ENCODE results near the gene PSG1. TPM values are rescaled to one million over a fixed set of nuclear protein-coding genes. Genes with fewer than 3 reads are reported as not detected.
"Not testable (repeated sequence)": the region's sequence is repeated elsewhere in the genome, so short reads cannot be mapped to it uniquely, and the experiment has no call there.

The PSG1 gene
- total and polyA plus RNA-seq, 2 of the 13 experiments (the other 11 are each of a cell fraction or from before 2014, with no cell fraction given) = not detected

- ATAC-seq; H2AFZ ChIP-seq (ENCODE audit: low read length); in situ Hi-C loops (cut with HindIII; ENCODE audit: extremely low pct_ligation_motif_present, low pct_unique_long_range_greater_than_20kb); H3K79me2 ChIP-seq (ENCODE audit: insufficient read depth, low read length); H3K4me2 ChIP-seq (ENCODE audit: low read depth, low read length); H3K27me3 ChIP-seq (ENCODE audit: control insufficient read depth in 1 of 2, insufficient read depth in 2 of 2, low read length in 2 of 2); intact Hi-C loops (cut with micrococcal nuclease; ENCODE audit: unreplicated experiment); H3K9me3 ChIP-seq (ENCODE audit: low read length); POLR2A ChIA-PET; H4K20me1 ChIP-seq (ENCODE audit: insufficient read depth, low read length); H3K9ac ChIP-seq (ENCODE audit: insufficient read depth, low read depth, low read length); H3K27ac ChIP-seq (ENCODE audit: extremely low read length, insufficient read depth, low read length); DNase-seq (ENCODE audit: low spot score); H3K4me1 ChIP-seq (ENCODE audit: insufficient read depth, low read length); BruUV-seq (replicated peaks); CTCF ChIA-PET (ENCODE audit: low intra/inter-chr PET ratio, low total read pairs); H3K36me3 ChIP-seq (replicated peaks in 1 of 2; ENCODE audit: control insufficient read depth in 1 of 2, insufficient read depth in 2 of 2, low read length in 2 of 2); H3K4me3 ChIP-seq (replicated peaks in 1 of 3; ENCODE audit: insufficient read depth in 1 of 3, low read depth in 2 of 3, low read length in 3 of 3); FAIRE-seq: not testable (repeated sequence)
- WGBS (ENCODE audit: low lambda C conversion rate) = 0% methylated on average over 1 of the region's 1 CpG
Measured at GRCh38 chr19:42875881-42876280, 3.6 kb downstream of the PSG1 start.

- WGBS (ENCODE audit: low lambda C conversion rate) = under 1% methylated on average over 4 of the region's 4 CpGs
- H3K36me3 ChIP-seq (replicated peaks in 1 of 2; ENCODE audit: control insufficient read depth in 1 of 2, insufficient read depth in 2 of 2, low read length in 2 of 2); H4K20me1 ChIP-seq (ENCODE audit: insufficient read depth, low read length); H3K27ac ChIP-seq (ENCODE audit: extremely low read length, insufficient read depth, low read length); H2AFZ ChIP-seq (ENCODE audit: low read length); CTCF ChIA-PET (ENCODE audit: low intra/inter-chr PET ratio, low total read pairs); intact Hi-C loops (cut with micrococcal nuclease; ENCODE audit: unreplicated experiment); BruUV-seq (replicated peaks); FAIRE-seq; ATAC-seq; in situ Hi-C loops (cut with HindIII; ENCODE audit: extremely low pct_ligation_motif_present, low pct_unique_long_range_greater_than_20kb); POLR2A ChIA-PET; H3K4me1 ChIP-seq (ENCODE audit: insufficient read depth, low read length); H3K27me3 ChIP-seq (ENCODE audit: control insufficient read depth in 1 of 2, insufficient read depth in 2 of 2, low read length in 2 of 2); H3K9ac ChIP-seq (ENCODE audit: insufficient read depth, low read depth, low read length); DNase-seq (ENCODE audit: low spot score); H3K4me2 ChIP-seq (ENCODE audit: low read depth, low read length); H3K79me2 ChIP-seq (ENCODE audit: insufficient read depth, low read length); H3K9me3 ChIP-seq (ENCODE audit: low read length); H3K4me3 ChIP-seq (replicated peaks in 1 of 3; ENCODE audit: insufficient read depth in 1 of 3, low read depth in 2 of 3, low read length in 3 of 3): not testable (repeated sequence)
Measured at GRCh38 chr19:42874901-42875813, 4.4 kb downstream of the PSG1 start.

DNA sequence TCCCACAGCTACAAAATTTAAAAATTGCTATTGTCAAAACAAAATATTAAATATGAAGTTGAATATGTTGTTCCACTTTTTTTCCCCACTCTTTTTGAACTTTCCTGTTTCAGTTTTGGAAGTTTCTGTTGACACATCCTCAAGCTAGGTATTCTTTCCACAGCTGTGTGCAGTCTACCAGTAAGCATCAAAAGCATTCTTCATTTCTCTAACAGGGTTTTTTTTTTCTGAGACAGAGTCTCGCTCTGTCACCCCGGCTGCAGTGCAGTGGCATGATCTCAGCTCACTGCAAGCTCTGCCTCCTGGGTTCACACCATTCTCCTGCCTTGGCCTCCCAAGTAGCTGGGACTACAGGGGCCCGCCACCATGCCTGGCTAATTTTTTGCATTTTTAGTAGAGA is 5.4 kb downstream of the PSG1 start:
- H3K4me2 ChIP-seq (ENCODE audit: low read depth, low read length); POLR2A ChIA-PET; FAIRE-seq; BruUV-seq (replicated peaks); H3K4me3 ChIP-seq (replicated peaks in 1 of 3; ENCODE audit: insufficient read depth in 1 of 3, low read depth in 2 of 3, low read length in 3 of 3); H3K27me3 ChIP-seq (ENCODE audit: control insufficient read depth in 1 of 2, insufficient read depth in 2 of 2, low read length in 2 of 2); H3K9ac ChIP-seq (ENCODE audit: insufficient read depth, low read depth, low read length); H3K36me3 ChIP-seq (replicated peaks in 1 of 2; ENCODE audit: control insufficient read depth in 1 of 2, insufficient read depth in 2 of 2, low read length in 2 of 2); DNase-seq (ENCODE audit: low spot score); H3K9me3 ChIP-seq (ENCODE audit: low read length); CTCF ChIA-PET (ENCODE audit: low intra/inter-chr PET ratio, low total read pairs); H3K79me2 ChIP-seq (ENCODE audit: insufficient read depth, low read length); in situ Hi-C loops (cut with HindIII; ENCODE audit: extremely low pct_ligation_motif_present, low pct_unique_long_range_greater_than_20kb); H2AFZ ChIP-seq (ENCODE audit: low read length); H3K4me1 ChIP-seq (ENCODE audit: insufficient read depth, low read length); ATAC-seq; H4K20me1 ChIP-seq (ENCODE audit: insufficient read depth, low read length); intact Hi-C loops (cut with micrococcal nuclease; ENCODE audit: unreplicated experiment); H3K27ac ChIP-seq (ENCODE audit: extremely low read length, insufficient read depth, low read length): not testable (repeated sequence)
- 27% methylated on average over 3 of the region's 3 CpGs for WGBS (ENCODE audit: low lambda C conversion rate)
